HepG2 (cell line): ENCODE data around the gene HES6. TPM values are rescaled to one million over a fixed set of nuclear protein-coding genes. Genes with fewer than 3 reads are reported as not detected.

Experiments used
- ATAC-seq: fragments of 200-7000 bp; cut with Tn5 transposase; 3 replicates; pipeline ENCODE4 v1.9.1; 2020; ENCODE audit warnings: mild to moderate bottlenecking, moderate library complexity
- BruUV-seq: library from RNA; stranded (reverse); fragments of 400-500 nt; replicated peaks from 2 replicates; lab custom pipeline; 2021; lab: Mats Ljungman, UMichigan
- CTCF ChIA-PET: fragments of 300-600 bp; formaldehyde crosslinking; extraction: SDS; loops from one replicate; lab custom pipeline; 2021; ENCODE audit warnings: low total read pairs, inconsistent platforms, low intra/inter-chr PET ratio; lab: Yijun Ruan, JAX
- POLR2A ChIA-PET: fragments of 350-600 bp; sonication (Branson Sonifier 250); formaldehyde crosslinking; loops from one replicate; lab custom pipeline; 2020; ENCODE audit warnings: antibody characterized with exemption, inconsistent platforms; lab: Yijun Ruan, JAX
- DNase-seq: peaks from one replicate; pipeline ENCODE4 v3.0.0-alpha.2; 2015; ENCODE audit warnings: low spot score
- FAIRE-seq: peaks from 3 replicates; lab custom pipeline; 2011; peaks lifted over from hg19 to GRCh38; lab: Jason Lieb, UNC
- H2AFZ ChIP-seq: one replicate; pipeline ENCODE4 v1.6.1; 2011; ENCODE audit warnings: low read length, inconsistent platforms
- H3K27ac ChIP-seq: fragments of 300-600 bp; 3 replicates; pipeline ENCODE4 v1.8.0; 2011; ENCODE audit warnings: mixed run types, mild to moderate bottlenecking, mixed read lengths, low read length, inconsistent platforms; ENCODE audit not compliant: insufficient read depth; ENCODE audit errors: extremely low read length
- H3K27me3 ChIP-seq, 2 experiments: fragments of 200-600 bp in 1 of 2; 2 replicates in 1 of 2; 3 replicates in 1 of 2; pipeline versions ENCODE4 v1.6.0 to v1.8.0; 2011; ENCODE audit warnings: low read length in 2 of 2, mild to moderate bottlenecking in 2 of 2, moderate library complexity in 2 of 2, inconsistent platforms in 1 of 2; ENCODE audit not compliant: insufficient read depth in 2 of 2, control insufficient read depth in 1 of 2
- H3K36me3 ChIP-seq, 2 experiments: fragments of 200-600 bp in 1 of 2; replicated peaks in 1 of 2; 2 replicates in 1 of 2; 3 replicates in 1 of 2; pipeline versions ENCODE4 v1.5.1 to v1.8.0; 2011; ENCODE audit warnings: low read length in 2 of 2, inconsistent platforms in 1 of 2; ENCODE audit not compliant: insufficient read depth in 2 of 2, control insufficient read depth in 1 of 2
- H3K4me1 ChIP-seq: 2 replicates; pipeline ENCODE4 v1.5.1; 2012; ENCODE audit warnings: low read length, inconsistent platforms; ENCODE audit not compliant: insufficient read depth
- H3K4me2 ChIP-seq: 2 replicates; pipeline ENCODE4 v1.6.0; 2011; ENCODE audit warnings: low read depth, low read length, inconsistent platforms
- H3K4me3 ChIP-seq, 3 experiments: fragments of 200-600 bp in 1 of 3; sonication (generic), shearing (Covaris generic) in 1 of 3; replicated peaks in 1 of 3; 2 replicates each; pipeline ENCODE4 v1.5.1; 2011 to 2016; ENCODE audit warnings: low read length in 3 of 3, inconsistent platforms in 2 of 3, low read depth in 2 of 3, mild to moderate bottlenecking in 2 of 3, control low read depth in 1 of 3, mixed read lengths in 1 of 3; ENCODE audit not compliant: insufficient read depth in 1 of 3
- H3K79me2 ChIP-seq: one replicate; pipeline ENCODE4 v1.6.1; 2011; ENCODE audit warnings: low read length, inconsistent platforms; ENCODE audit not compliant: insufficient read depth
- H3K9ac ChIP-seq: 2 replicates; pipeline ENCODE4 v1.6.0; 2011; ENCODE audit warnings: mild to moderate bottlenecking, low read depth, low read length, inconsistent platforms; ENCODE audit not compliant: insufficient read depth
- H3K9me3 ChIP-seq: 2 replicates; pipeline ENCODE4 v1.5.1; 2012; ENCODE audit warnings: mild to moderate bottlenecking, low read length
- H4K20me1 ChIP-seq: 2 replicates; pipeline ENCODE4 v1.6.0; 2011; ENCODE audit warnings: inconsistent platforms, mild to moderate bottlenecking, low read length, moderate library complexity; ENCODE audit not compliant: insufficient read depth
- EZH2 ChIP-seq: conservative IDR thresholded peaks from 2 replicates; pipeline ENCODE4 v1.6.1; 2012; ENCODE audit warnings: mild to moderate bottlenecking, low read depth, low read length, moderate library complexity
- HNF1B ChIP-seq: sonication (generic); formaldehyde crosslinking; IDR thresholded peaks from 2 replicates; pipeline ENCODE4 v1.5.1; 2020; ENCODE audit warnings: mild to moderate bottlenecking, moderate library complexity, missing genetic modification reagents
- SP4 ChIP-seq: sonication (generic); formaldehyde crosslinking; IDR thresholded peaks from 2 replicates; pipeline ENCODE4 v1.8.1; 2023; ENCODE audit warnings: mild to moderate bottlenecking, missing genetic modification reagents
- SRSF1 ChIP-seq: fragments of 200-400 bp; formaldehyde crosslinking; optimal IDR thresholded peaks from 2 replicates; pipeline ENCODE3; 2017; ENCODE audit warnings: mild to moderate bottlenecking, low read depth, low read length, moderate library complexity
- TRAFD1 ChIP-seq: sonication (generic); formaldehyde crosslinking; IDR thresholded peaks from 2 replicates; pipeline ENCODE4 v1.5.1; 2020; ENCODE audit warnings: missing genetic modification reagents, mild to moderate bottlenecking, borderline replicate concordance
- ZBTB34 ChIP-seq: sonication (generic); formaldehyde crosslinking; IDR thresholded peaks from 2 replicates; pipeline ENCODE4 v1.8.0; 2022; ENCODE audit warnings: mild to moderate bottlenecking, missing genetic modification reagents
- ZNF451 ChIP-seq: sonication (generic); formaldehyde crosslinking; IDR thresholded peaks from 2 replicates; pipeline ENCODE4 v1.5.0; 2020; ENCODE audit warnings: mild to moderate bottlenecking, missing genetic modification reagents
- ZNF572 ChIP-seq: sonication (generic); formaldehyde crosslinking; IDR thresholded peaks from 2 replicates; pipeline ENCODE4 v1.5.1; 2020; ENCODE audit warnings: mild to moderate bottlenecking, missing genetic modification reagents
- ZNF761 ChIP-seq: sonication (generic); formaldehyde crosslinking; conservative IDR thresholded peaks from 2 replicates; pipeline ENCODE4 v1.4.0; 2020; ENCODE audit warnings: mild to moderate bottlenecking, missing genetic modification reagents
- ZNF772 ChIP-seq: sonication (generic); formaldehyde crosslinking; IDR thresholded peaks from 2 replicates; pipeline ENCODE4 v1.5.0; 2020; ENCODE audit warnings: mild to moderate bottlenecking, missing genetic modification reagents
- ZNF788 ChIP-seq: sonication (generic); formaldehyde crosslinking; IDR thresholded peaks from 2 replicates; pipeline ENCODE4 v1.5.0; 2020; ENCODE audit warnings: mild to moderate bottlenecking, missing genetic modification reagents, borderline replicate concordance
- WGBS: methylation state at CpG from one replicate; pipeline ENCODE4 v1.1.6; 2017; ENCODE audit warnings: low lambda C conversion rate; 5-methylcytosine and 5-hydroxymethylcytosine counted together
- in situ Hi-C: cut with HindIII; loops from 2 replicates; pipeline ENCODE4 v1.10.0; 2017; ENCODE audit warnings: low pct_unique_long_range_greater_than_20kb; ENCODE audit not compliant: extremely low pct_ligation_motif_present
- intact Hi-C: fragments of 100-400 bp; cut with micrococcal nuclease; formaldehyde crosslinking; loops from one replicate; pipeline ENCODE4 v1.10.0; 2022; ENCODE audit not compliant: unreplicated experiment
- polyA plus RNA-seq, 8 experiments: library from polyadenylated mRNA; depleted of rRNA in 3 of 8; stranded (reverse) in 7 of 8; unstranded in 1 of 8; fragments of >200 nt; fragmentation: Illumina TruSeq in 4 of 8; extraction: Trizol in 4 of 8; gene quantifications; 2 replicates each; pipeline versions ENCODE4 v1.2.1 to v1.2.3, GENCODE V29; 2011 to 2016; ENCODE audit warnings: low read depth in 4 of 8, missing spikeins in 1 of 8, mixed read lengths in 1 of 8; ENCODE audit not compliant: insufficient read depth in 1 of 8
- total RNA-seq, 5 experiments: library from RNA; depleted of rRNA; stranded (reverse); fragments of >200 nt; fragmentation: Illumina TruSeq; extraction: Trizol; gene quantifications; 2 replicates each; pipeline ENCODE4 v1.2.3, GENCODE V29; 2016; ENCODE audit warnings: low read depth in 1 of 5

The HES6 gene
- total and polyA plus RNA-seq, 2 of the 13 experiments (the other 11 are each of a cell fraction or from before 2014, with no cell fraction given): 19.5 to 82.8 TPM

GRCh38 chr2:238207006-238207405 is 32.8 kb downstream of the HES6 start:
- H3K4me2 ChIP-seq: no peak overlapping the region
- no peak overlapping the region for H3K9ac ChIP-seq
- WGBS: 33% methylated on average over 7 of the region's 7 CpGs
- intact Hi-C loops: no loop called here
- CTCF ChIA-PET: no interaction called here
- H3K4me1 ChIP-seq: peaks cover 11% of the 10 kb centered on the region
- no peak for TF ChIP-seq ZNF761
- TF ChIP-seq SP4 (CRISPR knock-in tag): no peak
- peak; percentile 54; the same call in 1 of the 2 replicates for TF ChIP-seq EZH2
- FAIRE-seq (peak; percentile 15), ATAC-seq (no peak), DNase-seq (no peak)
- peaks cover 7% of the 10 kb centered on the region for H4K20me1 ChIP-seq
- H3K9me3 ChIP-seq: no peaks in the 10 kb centered on the region
- POLR2A ChIA-PET: interaction anchor here (0.8 kb wide), 1 partner anchor 14 kb away, joined by 4 read pairs; no protein-coding TSS in a partner anchor
- in situ Hi-C loops: no loop called here
- no TSS peak for BruUV-seq
- H2AFZ ChIP-seq: no peak overlapping the region
- no peak overlapping the region for H3K27ac ChIP-seq
- peaks cover 2 to 55% of the 10 kb centered on the region in 2 experiments; a peak in 4 of 5 replicates for H3K27me3 ChIP-seq
- H3K36me3 ChIP-seq: no peaks in the 10 kb centered on the region
- no peak overlapping the region for H3K4me3 ChIP-seq
- peaks cover 13% of the 10 kb centered on the region for H3K79me2 ChIP-seq

GRCh38 chr2:238203973-238204683 is 35.7 kb downstream of the HES6 start:
- H3K27ac ChIP-seq: peak overlapping the region; percentile 46
- TSS peak; percentile 98 for BruUV-seq
- H3K9ac ChIP-seq: peak overlapping the region; percentile 78
- H3K36me3 ChIP-seq: 0 out of 5 replicates have a peak, but pooled peaks cover 0 to 3% of the 10 kb centered on the region in 2 experiments
- H3K9me3 ChIP-seq: no peaks in the 10 kb centered on the region
- peak overlapping the region; percentile 89 for H2AFZ ChIP-seq
- ChIA-PET POLR2A (interaction anchor here (1.0 to 1.8 kb wide), 5 partner anchors 17 to 143 kb away, joined by 3 to 8 read pairs (median 6); partner anchors contain the start of genes HES6 and SCLY), CTCF (no interaction called here)
- peak overlapping the region; percentile 51 to 89 (median 51); a peak in 5 of 6 replicates for H3K4me3 ChIP-seq
- H3K4me1 ChIP-seq: peaks cover 39% of the 10 kb centered on the region
- FAIRE-seq (no peak), ATAC-seq (peak; percentile 14), DNase-seq (no peak)
- peaks cover 42% of the 10 kb centered on the region for H3K79me2 ChIP-seq
- 76% methylated on average over 18 of the region's 18 CpGs for WGBS
- peak overlapping the region; percentile 94 for H3K4me2 ChIP-seq
- peaks cover 20% of the 10 kb centered on the region for H4K20me1 ChIP-seq
- in situ Hi-C loops (no loop called here), intact Hi-C loops (loop anchor here (1.0 to 5.0 kb wide), 2 partner anchors 38 to 59 kb away; partner anchors contain the start of gene HES6)
- H3K27me3 ChIP-seq: peaks cover 2 to 33% of the 10 kb centered on the region in 2 experiments; a peak in 3 of 5 replicates
- TF ChIP-seq ZBTB34 (CRISPR knock-in tag) (0 out of 2 replicates have a peak, but pooled peaks have one; percentile 29), ZNF572 (CRISPR knock-in tag) (peak; percentile 92; the same call in 1 of the 2 replicates), ZNF788 (CRISPR knock-in tag) (peak; percentile 68; the same call in 1 of the 2 replicates), ZNF451 (CRISPR knock-in tag) (0 out of 2 replicates have a peak, but pooled peaks have one; percentile 33), SRSF1 (peak; percentile 81), TRAFD1 (CRISPR knock-in tag) (no peak), HNF1B (CRISPR knock-in tag) (peak; percentile 71), ZNF772 (peak; percentile 49; the same call in 1 of the 2 replicates)
